ENCODE results near the gene ZNF507.

Gene ZNF507

DNA sequence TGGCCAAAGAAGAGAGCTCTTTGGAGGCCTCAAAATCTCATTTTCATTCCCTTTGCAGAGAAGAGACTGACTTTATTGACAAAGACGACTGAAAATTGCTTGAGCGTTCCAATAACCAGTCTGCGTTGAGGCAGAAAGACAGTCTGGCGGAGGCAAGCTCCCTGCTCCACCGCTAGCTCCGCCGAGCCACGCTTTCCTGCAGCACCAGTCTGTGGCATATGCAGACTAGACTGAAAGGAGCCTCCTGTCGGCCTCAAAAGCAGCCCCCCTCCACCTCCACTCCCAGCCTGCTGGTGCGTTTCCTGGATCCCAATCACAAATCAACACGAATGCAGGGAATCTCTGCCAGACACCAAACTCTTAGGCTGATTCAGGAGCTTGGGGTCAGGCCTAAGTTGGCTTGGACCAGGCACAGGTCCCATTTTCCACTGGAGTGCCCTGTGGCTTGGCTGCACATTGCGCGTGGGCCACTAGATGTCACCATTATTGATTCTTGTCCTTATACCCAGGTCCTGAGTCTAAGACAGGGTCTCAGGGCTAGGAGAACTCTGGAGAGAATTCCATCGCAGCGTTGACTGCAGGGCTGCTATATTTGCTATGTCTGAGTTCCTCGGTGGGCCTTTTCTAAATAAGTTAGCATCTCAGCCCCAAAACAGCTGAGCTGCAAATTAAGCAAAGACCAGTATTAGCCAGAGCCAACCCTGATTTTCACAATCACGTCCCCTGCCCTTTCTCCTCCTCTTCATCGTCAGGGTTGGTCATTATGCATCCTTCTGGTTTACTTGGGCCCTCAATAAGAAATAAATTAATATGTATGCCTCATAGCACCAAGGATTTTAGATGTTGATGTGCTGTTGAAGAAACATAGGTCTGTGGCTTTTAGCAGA is 5.2 kb upstream of the ZNF507 start:
- no peak for DNase-seq (ENCODE audit: low read depth)

DNA sequence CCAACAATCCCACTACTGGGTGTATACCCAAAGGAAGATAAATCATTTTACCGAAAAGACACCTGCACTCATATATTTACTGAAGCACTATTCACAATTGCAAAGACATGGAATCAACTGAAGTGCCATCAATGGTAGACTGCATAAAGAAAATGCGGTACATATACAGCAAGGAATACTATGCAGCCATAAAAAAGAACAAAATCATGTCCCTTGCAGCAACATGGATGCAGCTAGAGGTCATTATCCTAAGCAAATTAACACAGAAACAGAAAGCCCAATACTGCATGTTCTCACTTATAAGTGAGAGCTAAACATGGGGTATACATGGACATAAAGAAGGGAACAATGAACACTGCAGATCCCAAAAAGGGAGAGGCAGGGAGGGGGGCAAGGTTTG is 2.7 kb upstream of the ZNF507 start:
- DNase-seq (ENCODE audit: low read depth), result no peak

DNA sequence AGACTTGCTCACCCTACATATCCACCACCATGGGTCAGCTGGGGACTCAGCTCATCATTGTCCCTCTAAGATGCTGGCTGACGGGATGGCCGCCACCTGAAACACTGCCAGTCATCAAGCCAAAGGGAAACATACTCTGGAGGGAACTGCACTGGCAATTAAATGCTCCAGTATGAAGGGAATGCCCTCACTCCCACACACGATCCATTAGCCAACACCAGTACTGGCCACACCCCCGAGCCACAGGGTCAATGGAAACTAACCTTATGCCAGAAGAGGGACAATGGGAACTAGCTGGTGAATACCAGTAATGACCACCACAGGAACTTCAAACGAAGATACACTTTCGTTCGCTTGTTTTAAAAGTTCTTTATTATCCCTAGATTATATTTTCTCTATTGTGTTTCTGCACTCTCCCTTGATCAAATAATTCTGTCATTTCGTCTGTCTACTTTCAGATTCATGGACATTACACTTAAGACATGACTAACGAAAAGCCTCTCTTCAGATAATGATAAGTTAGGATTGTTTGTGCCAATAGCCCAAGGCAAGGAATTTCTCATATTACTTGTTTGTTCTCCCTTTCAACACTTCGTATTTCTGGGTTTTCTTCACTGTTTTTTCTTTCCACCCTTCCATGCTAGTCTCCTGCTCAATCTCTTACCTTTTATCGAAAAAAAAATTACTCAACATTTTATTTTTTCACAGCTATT is 1.7 kb upstream of the ZNF507 start:
- no peak for DNase-seq (ENCODE audit: low read depth)

DNA sequence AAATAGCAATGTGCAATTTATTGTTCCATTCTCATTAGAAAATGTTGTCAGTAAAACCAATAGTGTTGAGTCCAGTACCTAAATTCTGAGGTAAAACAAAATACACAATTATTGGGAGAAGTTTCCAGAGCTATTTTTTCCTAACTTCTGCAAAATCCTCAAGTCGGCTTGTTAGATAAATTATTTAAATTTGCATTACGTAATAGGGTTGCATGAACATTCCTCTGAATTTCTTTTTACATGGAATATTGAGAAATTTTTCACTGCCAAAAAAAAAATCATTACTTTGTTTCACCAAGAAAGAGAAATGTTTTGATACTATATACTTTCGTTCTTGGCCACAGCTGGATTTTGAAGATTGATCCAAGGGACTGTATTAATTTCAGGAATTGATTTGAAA is 1.5 kb downstream of the ZNF507 start:
- DNase-seq (ENCODE audit: low read depth), result no peak

DNA sequence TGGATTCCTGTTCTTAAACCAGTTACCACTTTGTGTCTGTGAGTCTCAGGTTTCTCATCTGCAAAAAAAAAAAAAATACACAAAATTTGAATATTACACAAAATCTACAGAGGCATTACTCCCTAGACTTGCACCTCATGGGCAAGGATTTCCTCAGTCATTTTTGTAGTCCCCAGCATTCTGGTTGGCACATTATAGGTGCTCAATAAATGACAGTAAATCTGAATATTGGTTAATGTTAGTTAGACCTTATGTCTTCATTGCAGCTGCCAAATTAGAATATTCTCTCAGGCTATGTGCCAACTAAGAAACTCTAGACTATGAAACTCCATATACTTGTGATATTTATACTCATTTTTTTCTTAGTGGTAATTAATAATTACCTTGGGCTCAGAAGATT is 2.2 kb downstream of the ZNF507 start:
- DNase-seq (ENCODE audit: low read depth), result no peak

DNA sequence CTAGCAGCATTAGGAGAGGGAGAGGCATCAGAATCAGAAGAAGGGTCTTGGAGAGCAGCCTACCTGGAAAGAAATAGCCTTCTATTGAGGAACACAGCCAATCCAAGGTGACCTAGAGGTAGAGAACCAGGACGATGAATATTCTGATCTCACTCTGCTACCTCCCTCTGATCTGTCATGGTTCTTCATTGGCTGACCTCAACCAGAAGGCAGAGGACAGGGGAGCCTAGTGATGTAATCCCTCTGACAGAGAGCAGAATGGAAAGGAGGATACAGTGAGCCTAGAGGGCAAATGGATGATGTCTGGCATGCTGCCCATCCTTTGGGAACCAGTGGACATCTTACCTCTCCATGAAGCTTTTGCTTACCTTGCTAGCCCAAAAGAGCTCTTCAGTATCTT is 3.6 kb downstream of the ZNF507 start:
- no peak for DNase-seq (ENCODE audit: low read depth)

DNA sequence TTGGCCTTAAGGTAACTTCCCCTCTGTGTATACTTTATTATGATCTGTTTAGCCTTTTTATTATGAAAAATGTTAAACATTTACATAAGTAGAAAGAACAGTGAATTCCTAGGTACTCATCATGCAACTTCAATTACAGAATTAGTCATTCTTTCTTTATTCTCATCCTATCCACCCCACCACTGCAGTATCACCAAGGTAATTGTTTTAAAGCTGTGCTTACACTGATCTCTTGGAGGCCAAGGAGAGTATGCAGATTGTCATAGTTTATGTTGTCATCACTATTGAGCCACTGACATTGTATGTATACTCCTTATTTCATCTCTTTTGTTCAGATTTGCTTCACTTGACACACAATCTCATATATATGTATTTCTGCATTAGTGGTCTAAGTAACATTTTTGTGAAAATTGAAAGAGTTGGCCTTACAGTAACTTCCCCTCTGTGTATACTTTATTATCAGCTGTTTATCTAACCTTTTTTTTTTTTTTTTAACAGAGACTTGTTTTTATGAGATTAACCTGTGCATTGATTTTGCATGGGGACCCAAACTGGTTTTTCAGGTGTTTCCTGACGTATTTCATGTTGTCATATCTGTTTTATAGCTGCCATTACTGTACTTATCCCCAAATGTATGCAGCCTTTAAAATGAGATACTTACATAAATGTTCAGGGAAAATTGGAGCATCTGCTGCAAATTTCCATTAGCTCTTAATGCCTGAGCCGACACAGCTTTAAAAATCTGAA is 4.5 kb downstream of the ZNF507 start:
- no peak for DNase-seq (ENCODE audit: low read depth)

DNA sequence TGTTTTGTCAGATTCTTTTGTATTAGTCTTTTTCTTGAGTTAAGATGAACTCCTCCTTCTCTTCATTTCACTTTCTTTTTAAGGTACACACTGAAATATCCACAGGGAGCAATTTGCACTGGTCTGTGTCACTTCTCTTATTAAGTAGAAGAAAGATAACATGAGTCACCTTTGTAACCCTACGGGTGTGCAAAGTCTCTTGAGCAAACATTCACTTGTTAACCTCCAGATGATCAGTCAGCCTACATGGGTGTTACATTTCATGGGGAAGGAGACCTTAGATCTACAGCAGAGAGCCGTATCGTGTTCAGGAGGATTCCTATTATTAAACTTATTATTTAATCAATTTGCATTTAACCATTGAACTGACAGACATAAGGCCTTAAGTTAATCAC is 5.1 kb downstream of the ZNF507 start:
- no peak for DNase-seq (ENCODE audit: low read depth)

DNA sequence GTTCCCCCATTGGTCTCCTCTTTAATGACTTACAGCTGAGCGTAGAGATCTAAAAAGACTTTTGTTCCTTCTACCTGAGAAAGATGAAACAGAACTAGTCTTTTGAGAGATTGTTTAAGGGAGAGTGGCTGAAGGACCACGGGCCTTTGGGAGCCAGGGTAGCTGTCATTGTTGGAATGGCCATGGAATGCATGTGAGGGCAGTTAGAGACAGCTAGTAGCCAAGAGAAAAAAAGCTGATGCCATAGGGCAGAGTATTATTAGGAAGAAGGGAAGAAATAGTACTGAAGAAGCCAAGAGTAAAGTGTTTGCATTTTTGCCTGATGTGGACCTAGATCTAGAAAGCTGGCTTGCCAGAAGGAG is 5.6 kb downstream of the ZNF507 start:
- DNase-seq (ENCODE audit: low read depth), result no peak

DNA sequence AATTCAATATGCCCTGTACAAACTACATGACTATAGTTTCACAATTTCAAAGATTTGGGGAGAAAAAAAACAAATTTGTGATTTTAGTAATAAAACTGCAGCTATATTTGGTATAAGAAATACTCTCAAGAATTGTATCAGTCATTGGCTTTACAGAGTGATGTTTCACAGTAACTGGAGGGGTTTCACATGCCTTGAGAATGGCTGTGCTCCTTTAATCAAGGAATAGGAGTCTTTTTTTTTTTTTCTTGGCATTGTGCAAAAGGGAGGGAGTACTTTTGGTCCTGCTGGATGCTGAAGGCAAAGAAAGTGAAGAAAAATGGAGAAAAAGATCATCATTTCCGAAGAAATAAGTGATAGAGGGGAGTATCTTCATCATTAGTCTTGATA is 6.8 kb downstream of the ZNF507 start:
- DNase-seq (ENCODE audit: low read depth), result no peak

DNA sequence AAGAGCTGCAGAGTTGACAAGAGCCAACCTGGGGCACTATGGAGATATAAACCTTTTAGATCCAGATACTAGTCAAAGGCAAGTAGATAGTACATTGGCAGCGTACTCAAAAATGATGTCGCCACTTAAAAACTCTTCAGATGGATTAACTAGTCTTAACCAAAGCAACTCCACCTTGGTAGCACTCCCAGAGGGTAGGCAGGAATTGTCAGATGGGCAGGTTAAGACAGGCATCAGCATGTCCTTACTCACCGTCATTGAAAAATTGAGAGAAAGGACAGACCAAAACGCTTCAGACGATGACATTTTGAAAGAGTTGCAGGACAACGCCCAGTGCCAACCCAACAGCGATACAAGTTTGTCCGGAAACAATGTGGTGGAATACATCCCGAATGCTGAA is 8.9 kb downstream of the ZNF507 start:
- DNase-seq (ENCODE audit: low read depth), result no peak

DNA sequence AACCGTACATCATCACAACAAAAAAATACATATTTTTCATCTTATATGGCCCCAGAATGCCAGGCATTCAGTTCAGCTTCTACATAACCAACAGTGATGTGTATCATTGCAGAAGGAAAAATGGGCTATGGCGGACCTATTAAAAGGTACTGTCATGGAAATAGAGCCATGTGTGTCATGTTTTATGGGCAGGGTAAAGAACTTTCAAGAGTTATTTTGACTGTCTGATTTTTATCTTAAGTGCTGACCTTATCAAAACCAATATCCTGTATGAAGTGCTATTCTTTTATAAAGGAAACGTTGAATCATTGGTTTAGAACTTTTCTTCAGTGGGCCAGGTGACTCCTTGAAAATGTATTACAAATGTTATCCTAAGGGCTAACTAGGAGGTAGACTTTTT is 9.9 kb downstream of the ZNF507 start:
- no peak for DNase-seq (ENCODE audit: low read depth)

DNA sequence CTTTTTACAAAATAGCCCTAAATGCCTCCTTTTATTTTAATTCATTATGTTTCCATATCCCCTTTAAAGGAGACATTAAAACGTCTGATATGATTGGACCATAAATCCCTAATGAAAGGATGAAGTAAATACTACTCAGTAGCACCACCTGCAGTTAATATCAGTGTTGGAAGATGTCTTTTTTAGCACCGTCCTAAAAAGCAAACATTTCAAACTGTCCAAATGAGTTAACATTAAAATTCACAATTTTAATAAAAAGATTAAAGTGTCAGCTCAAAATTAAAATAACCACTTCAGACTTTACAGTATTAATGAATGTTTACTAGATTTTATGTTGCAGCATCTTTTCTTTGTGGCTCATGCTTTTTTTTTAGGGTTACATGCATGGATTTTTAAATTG is 12.3 kb downstream of the ZNF507 start:
- DNase-seq (ENCODE audit: low read depth), result no peak

DNA sequence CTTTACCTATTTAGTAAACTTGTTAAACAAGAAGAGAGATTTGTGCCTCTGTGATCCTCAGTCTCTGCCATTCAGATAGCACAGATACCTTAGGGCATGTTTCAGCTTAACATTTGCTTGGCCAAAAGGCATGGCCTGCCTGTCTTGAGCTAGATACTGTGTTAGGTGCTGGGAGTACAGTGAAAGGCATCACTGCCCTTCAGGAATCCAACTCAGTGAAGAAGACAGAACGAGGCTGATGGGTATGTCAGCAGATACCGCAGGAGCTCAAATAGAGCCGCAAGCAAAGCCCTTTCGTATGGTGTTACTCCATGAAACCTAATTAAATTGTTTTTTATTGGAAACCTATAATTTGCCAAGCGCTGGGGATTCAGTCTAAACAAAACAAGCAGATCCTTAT is 12.9 kb downstream of the ZNF507 start:
- no peak for DNase-seq (ENCODE audit: low read depth)

DNA sequence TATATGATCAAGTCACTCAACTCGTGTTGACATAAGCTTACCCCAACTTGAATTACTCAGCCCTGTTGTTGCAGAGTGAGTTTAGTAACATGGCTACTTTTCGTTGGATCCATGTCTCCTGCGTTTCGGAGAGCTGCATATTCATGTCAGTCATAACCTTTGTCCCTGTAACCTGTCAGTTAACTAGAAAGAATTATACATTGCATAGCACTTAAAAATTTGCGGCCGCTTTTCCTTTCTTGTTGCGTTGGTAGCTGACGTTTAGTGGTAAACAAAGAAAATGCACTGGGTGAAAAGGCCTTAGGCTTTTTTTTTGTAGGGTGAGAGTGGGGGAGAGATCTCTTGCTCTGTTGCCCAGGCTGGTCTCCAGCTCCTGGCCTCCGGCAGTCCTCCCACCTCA is 14.2 kb downstream of the ZNF507 start:
- no peak for DNase-seq (ENCODE audit: low read depth)

DNA sequence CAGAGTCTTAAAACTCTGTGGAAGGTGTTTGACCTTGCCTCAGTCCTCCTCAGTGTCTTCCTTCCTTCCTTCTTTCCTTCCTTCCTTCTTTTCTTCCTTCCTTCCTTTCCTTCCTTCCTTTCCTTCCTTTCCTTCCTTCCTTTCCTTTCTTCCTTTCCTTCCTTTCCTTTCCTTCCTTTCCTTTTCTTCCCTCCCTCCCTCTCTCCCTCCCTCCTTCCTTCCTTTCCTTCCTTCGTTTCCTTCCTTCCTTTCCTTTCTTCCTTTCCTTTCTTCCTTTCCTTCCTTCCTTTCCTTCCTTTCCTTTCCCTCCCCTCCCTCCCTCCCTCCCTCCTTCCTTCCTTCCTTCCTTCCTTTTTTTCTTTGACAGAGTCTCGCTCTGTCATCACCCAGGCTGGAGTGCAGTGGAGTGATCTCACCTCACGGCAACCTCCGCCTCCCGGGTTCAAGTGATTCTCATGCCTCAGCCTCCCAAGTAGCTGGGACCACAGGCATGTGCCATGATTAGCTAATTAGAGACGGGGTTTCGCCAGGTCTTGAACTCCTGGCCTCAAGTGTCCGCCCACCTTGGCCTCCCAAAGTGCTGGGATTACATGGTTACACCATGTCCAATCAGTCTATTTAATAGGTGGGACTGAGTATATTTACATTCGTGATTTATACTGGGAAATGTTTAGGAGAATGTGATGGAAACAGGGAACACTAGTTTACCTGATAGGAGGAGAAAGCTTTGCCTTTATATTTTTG is 16.3 kb downstream of the ZNF507 start:
- DNase-seq (ENCODE audit: low read depth), result no peak

DNA sequence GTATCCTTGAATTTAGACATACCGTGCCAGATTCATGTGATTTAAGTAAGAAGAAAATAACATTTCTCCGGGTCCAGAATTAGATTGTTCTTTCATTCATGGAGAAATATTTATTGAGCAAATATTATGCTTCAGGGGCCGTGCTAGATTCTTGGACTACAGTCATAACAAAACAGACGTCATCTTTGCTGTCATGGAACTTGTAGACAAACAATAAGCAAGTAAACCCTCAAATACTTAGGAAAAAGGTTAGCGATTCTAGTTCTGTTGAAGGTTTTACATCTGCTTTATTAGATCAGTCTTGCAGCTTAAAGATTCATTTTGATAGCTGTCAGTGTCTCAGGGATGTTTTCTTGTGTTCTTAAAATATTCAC is 16.9 kb downstream of the ZNF507 start:
- DNase-seq (ENCODE audit: low read depth), result no peak

DNA sequence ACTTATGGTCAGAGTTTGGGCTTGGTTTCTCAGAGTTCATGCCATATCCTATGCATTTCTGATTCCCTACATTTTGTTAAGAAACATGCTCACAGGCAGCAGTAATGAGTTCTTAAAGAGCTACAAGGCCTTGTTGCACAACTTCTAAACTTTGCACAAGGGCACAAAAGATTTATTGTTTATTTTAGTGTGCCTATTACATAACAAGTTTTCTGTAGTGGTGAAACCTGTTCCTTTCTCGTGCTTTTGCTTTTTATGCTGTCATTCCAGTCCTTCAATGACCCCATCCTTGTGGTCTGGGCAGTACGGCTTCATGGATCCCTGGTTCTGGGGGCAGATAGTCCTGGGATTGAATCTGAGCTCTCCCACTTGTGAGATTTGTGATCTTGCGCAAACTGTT is 17.8 kb downstream of the ZNF507 start:
- no peak for DNase-seq (ENCODE audit: low read depth)

DNA sequence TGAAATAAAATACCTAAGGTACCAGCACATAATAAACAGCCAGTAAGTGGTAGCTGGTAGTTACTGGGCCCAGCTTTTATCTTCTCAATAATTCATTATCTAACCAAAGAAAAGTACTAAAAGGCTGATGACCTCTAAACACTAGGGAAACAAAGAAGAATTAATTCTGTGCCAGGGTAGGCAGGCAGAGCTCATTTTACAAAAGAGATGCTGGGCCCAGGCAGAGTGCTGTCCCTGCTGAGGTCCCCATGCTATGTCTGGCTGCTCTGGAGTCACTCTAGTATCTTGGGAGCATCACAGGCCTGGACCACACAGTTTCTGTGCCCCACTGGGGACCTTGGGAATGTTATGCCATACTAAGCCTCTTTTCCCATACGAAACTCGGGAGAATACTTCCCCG is 18.2 kb downstream of the ZNF507 start:
- no peak for DNase-seq (ENCODE audit: low read depth)

DNA sequence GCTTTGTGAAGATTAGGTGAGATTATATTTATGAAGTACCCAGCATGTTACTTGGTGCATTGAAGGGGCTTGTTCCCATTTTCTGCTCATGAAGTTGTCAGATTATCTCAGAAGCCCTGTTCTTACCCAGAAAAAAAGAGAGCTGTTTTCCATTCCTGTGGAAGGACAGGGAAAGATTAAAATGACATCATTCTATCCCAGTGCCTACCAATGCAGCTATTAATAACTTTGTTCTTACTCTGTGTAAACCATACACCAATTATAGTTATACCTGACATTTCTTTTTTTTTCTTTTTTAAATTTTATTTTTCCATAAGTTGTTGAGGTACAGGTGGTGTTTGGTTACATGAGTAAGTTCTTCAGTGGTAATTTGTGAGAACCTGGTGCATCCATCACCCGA is 18.6 kb downstream of the ZNF507 start:
- DNase-seq (ENCODE audit: low read depth), result no peak

DNA sequence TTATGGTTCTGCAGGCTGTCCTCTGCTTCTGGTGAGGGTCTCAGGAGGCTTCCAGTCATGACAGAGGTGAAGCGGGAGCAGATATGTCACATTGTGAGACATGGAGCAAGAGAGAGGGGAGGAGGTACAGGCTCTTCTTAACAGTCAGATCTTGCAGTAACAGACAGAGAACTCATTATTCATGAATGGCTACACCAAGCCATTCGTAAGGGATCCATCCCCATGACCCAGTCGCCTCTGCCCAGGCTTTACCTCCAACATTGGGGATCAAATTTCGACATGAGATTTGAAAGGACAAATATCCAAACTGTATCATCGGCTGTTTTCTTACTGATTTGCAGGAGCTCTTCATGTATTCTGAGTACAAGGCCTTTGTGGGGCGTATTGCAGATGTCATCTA is 21.7 kb downstream of the ZNF507 start:
- DNase-seq (ENCODE audit: low read depth), result no peak

DNA sequence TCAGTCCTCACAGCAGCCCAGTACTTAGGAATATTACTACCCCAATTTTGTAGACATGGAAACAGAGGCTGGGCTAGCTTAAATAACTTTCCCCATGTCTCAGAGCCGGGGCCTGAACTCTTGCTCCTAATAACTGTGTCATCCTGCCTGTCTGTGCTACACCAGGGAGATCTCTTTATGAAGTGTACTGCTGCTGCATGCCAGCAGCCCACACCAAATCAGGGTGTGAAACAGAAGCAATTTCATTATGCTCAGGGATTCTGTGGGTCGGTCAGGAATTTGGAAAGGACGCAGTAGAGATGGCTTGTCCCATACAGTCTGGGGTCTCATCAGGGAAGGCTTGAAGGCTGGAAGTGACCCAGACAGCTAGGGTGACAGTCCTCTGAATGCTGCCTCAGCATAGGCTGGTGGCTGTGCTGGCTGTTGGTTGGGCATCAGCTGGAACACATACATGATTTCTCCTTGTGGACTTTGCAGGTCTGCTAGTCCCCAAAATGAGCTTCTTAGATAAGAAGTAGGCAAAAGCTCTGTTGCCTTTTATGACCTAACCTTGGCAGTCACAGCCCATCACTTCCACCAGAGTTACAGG is 22.6 kb downstream of the ZNF507 start:
- no peak for DNase-seq (ENCODE audit: low read depth)

Data from activated T-cell treated with anti-CD3 and anti-CD28 coated beads for 48 hours (primary cell).